GM12865 (cell line): ENCODE data around the gene UNC13A.
"Not testable (repeated sequence)": the region's sequence is repeated elsewhere in the genome, so short reads cannot be mapped to it uniquely, and the experiment has no call there.

Source experiments
- DNase-seq: peaks from one replicate; pipeline ENCODE4 v3.0.0; 2010; ENCODE audit warnings: low read depth
- H3K4me3 ChIP-seq: 2 replicates; pipeline ENCODE4 v1.5.1; 2011; ENCODE audit warnings: mild to moderate bottlenecking, low read depth, low read length, control low read depth
- CTCF ChIP-seq: IDR thresholded peaks from 2 replicates; pipeline ENCODE4 v1.5.1; 2011; ENCODE audit warnings: low read length, control low read depth, low read depth, inconsistent platforms; ENCODE audit not compliant: insufficient read depth; ENCODE audit errors: missing control alignments

The UNC13A gene

GRCh38 chr19:17590866-17591265 lies 97.3 kb downstream of the UNC13A start:
- no peak for TF ChIP-seq CTCF
- H3K4me3 ChIP-seq: no peak overlapping the region
- no peak for DNase-seq

GRCh38 chr19:17585395-17585794 lies 102.8 kb downstream of the UNC13A start:
- not testable (repeated sequence) for DNase-seq, H3K4me3 ChIP-seq

- no peak for DNase-seq
- H3K4me3 ChIP-seq: no peak overlapping the region
- TF ChIP-seq CTCF: no peak
These were observed 104.0 kb downstream of the UNC13A start for GRCh38 chr19:17584132-17584531.

- no peak for TF ChIP-seq CTCF
- H3K4me3 ChIP-seq: no peak overlapping the region
- DNase-seq: no peak
These were observed 105.5 kb downstream of the UNC13A start for GRCh38 chr19:17582613-17583012.

GRCh38 chr19:17581211-17581874 lies 106.8 kb downstream of the UNC13A start:
- no peak for TF ChIP-seq CTCF
- no peak for DNase-seq
- H3K4me3 ChIP-seq: no peak overlapping the region

- no peak for TF ChIP-seq CTCF
- no peak for DNase-seq
- no peak overlapping the region for H3K4me3 ChIP-seq
These were observed 107.5 kb downstream of the UNC13A start for GRCh38 chr19:17580470-17581144.

- peak; percentile 84 for DNase-seq
- no peak overlapping the region for H3K4me3 ChIP-seq
- TF ChIP-seq CTCF: no peak
These were observed 108.4 kb downstream of the UNC13A start for GRCh38 chr19:17579661-17580244.
